A549 treated with dexamethasone at 1 μM for 4 hours (cell line): ENCODE data around the gene ZCRB1. TPM values are rescaled to one million over a fixed set of nuclear protein-coding genes. Genes with fewer than 3 reads are reported as not detected.

Experiments used
- total RNA-seq: library from RNA; stranded (reverse); fragments of 200-300 nt; extraction: Qiagen RNA extraction; gene quantifications from 5 replicates; pipeline ENCODE4 v1.2.3, GENCODE V29; 2022

Gene ZCRB1
- 60.4 to 70.8 TPM (median 61.1 TPM) in 5 replicates for total RNA-seq

DNA sequence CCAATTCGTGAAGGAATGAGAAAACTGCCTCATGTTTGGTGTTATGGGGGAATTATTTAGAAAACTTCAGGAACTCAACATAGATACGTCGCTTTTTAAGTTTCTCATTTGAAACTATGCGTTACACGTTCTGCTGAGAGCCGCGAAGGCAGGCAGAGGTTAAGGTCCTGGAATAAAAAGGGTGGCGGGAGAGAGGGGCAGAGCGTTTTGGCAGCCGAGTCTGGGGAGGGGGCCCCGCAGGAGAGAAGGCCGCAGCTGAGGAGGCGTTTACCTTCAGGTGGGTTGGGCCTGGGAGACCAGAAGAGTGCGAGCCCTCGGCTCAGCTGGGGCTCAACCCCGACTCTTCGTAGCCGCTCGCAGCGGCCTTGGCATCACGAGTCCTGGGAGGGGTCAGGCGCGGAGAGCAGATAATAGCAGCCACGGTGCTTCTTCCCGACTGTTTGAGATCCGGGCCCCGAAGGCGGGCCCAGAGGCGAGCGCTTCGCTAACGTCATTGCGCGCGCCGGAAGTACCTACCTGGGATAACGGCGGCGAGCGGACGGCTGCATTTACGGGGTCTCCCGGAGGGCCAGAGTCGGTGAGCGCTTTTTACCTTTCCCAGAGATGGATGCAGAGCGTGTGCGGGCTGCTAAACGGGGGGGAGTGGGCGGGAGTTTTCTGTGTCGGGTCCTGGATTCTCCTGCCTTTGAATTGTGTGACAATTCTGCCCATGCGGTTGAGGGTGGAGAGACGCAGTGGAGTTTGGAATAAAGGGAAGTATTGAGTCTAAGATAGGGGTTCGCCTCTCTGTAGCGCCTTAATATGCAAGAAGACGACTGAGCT lies at the start of gene ZCRB1, which contains the start of gene PPHLN1:
ZCRB1 (minus strand) TSS at position 442 of the 822 bp plus-strand sequence. CDS start 1,992 bp downstream, outside the sequence.
PPHLN1 (plus strand) TSS at position 515 of the 822 bp plus-strand sequence. CDS start 9,736 bp downstream, outside the sequence.

Other genes with a start within 250 kb of the ZCRB1 start
- gene GXYLT1, start 181.2 kb downstream of the ZCRB1 start, total RNA-seq, result 11.3 to 16.3 TPM (median 14.4 TPM) in 5 replicates
- gene YAF2, start 87.8 kb downstream of the ZCRB1 start, total RNA-seq, result 17.1 to 26.3 TPM (median 20.9 TPM) in 5 replicates
- gene PPHLN1, start 73 bp upstream of the ZCRB1 start, total RNA-seq, result 47.6 to 78.6 TPM (median 57.1 TPM) in 5 replicates